Measurements from ENCODE around the gene INO80E. TPM values are rescaled to one million over a fixed set of nuclear protein-coding genes. Genes with fewer than 3 reads are reported as not detected.
"Not testable (repeated sequence)": the region's sequence is repeated elsewhere in the genome, so short reads cannot be mapped to it uniquely, and the experiment has no call there.

INO80E gene
- total RNA-seq: 32.4 TPM
- long read RNA-seq, partial matches to known transcripts: 1 of 8 reads
- long read RNA-seq, other reads (novel, unspliced or antisense): 5 of 8 reads

- ATAC-seq (peak; percentile 99), DNase-seq (ENCODE audit: missing footprints) (peak; percentile 99)
- intact Hi-C loops (cut with DNase I): loop anchor here (1.0 to 5.0 kb wide), 3 partner anchors 19 to 1054 kb away; partner anchors contain the start of gene TMEM219
These were observed at the start of gene INO80E for GRCh38 chr16:29995911-29996765. TSS of gene INO80E (plus strand) at chr16:29996241. CDS start at chr16:29996311, 70 bp downstream.

- intact Hi-C loops (cut with DNase I): no loop called here
- no peak for ATAC-seq
- no peak for DNase-seq (ENCODE audit: missing footprints)
These were observed 48.1 kb upstream of the INO80E start for GRCh38 chr16:29947897-29948296.

GRCh38 chr16:29950806-29951461 is 45.1 kb upstream of the INO80E start:
- intact Hi-C loops (cut with DNase I): no loop called here
- DNase-seq (ENCODE audit: missing footprints): no peak
- no peak for ATAC-seq

- ATAC-seq (no peak), DNase-seq (ENCODE audit: missing footprints) (no peak)
- intact Hi-C loops (cut with DNase I): no loop called here
These were observed 44.2 kb upstream of the INO80E start for GRCh38 chr16:29951625-29952365.

- DNase-seq (ENCODE audit: missing footprints): no peak
- no peak for ATAC-seq
- intact Hi-C loops (cut with DNase I): no loop called here
These were observed 37.3 kb upstream of the INO80E start for GRCh38 chr16:29958756-29959155.

- intact Hi-C loops (cut with DNase I): no loop called here
- ATAC-seq: no peak
- no peak for DNase-seq (ENCODE audit: missing footprints)
These were observed 36.7 kb upstream of the INO80E start for GRCh38 chr16:29959293-29959692.

GRCh38 chr16:29959821-29960220 is 36.2 kb upstream of the INO80E start:
- not testable (repeated sequence) for DNase-seq (ENCODE audit: missing footprints); ATAC-seq
- intact Hi-C loops (cut with DNase I): loop anchor here (2.0 kb wide), 2 partner anchors 17 to 33 kb away; partner anchors contain the start of gene KCTD13

- no peak for ATAC-seq
- intact Hi-C loops (cut with DNase I): loop anchor here (2.0 kb wide), 2 partner anchors 16 to 34 kb away; partner anchors contain the start of gene KCTD13
- DNase-seq (ENCODE audit: missing footprints): no peak
These were observed 34.9 kb upstream of the INO80E start for GRCh38 chr16:29961127-29961478.

- intact Hi-C loops (cut with DNase I): loop anchor here (1.0 to 2.0 kb wide), 3 partner anchors 15 to 35 kb away; partner anchors contain the start of genes INO80E and KCTD13
- peak; percentile 95 for DNase-seq (ENCODE audit: missing footprints)
- peak; percentile 99 for ATAC-seq
These were observed 34.3 kb upstream of the INO80E start, which contains the start of gene TMEM219 for GRCh38 chr16:29961479-29962343. TSS of gene TMEM219 (plus strand) at chr16:29962079. CDS start at chr16:29963144, 1,065 bp downstream.

GRCh38 chr16:29962344-29962994 is 33.6 kb upstream of the INO80E start:
- DNase-seq (ENCODE audit: missing footprints): no peak
- intact Hi-C loops (cut with DNase I): loop anchor here (1.0 kb wide), 1 partner anchor 34 kb away; the partner anchor contains the start of gene INO80E
- ATAC-seq: peak; percentile 59

GRCh38 chr16:29963021-29963743 is 32.9 kb upstream of the INO80E start:
- no peak for DNase-seq (ENCODE audit: missing footprints)
- intact Hi-C loops (cut with DNase I): no loop called here
- ATAC-seq: no peak

- no peak for DNase-seq (ENCODE audit: missing footprints)
These were observed 27.8 kb upstream of the INO80E start for GRCh38 chr16:29968205-29968604.

GRCh38 chr16:29971304-29971703 is 24.7 kb upstream of the INO80E start:
- DNase-seq (ENCODE audit: missing footprints): no peak
- intact Hi-C loops (cut with DNase I): no loop called here
- ATAC-seq: no peak

More at GRCh38 chr16:29968205-29968604, 27.8 kb upstream of the INO80E start:
- intact Hi-C loops (cut with DNase I): no loop called here
- no peak for ATAC-seq

GRCh38 chr16:29972500-29972899 is 23.5 kb upstream of the INO80E start:
- ATAC-seq (no peak), DNase-seq (ENCODE audit: missing footprints) (no peak)
- intact Hi-C loops (cut with DNase I): no loop called here

- intact Hi-C loops (cut with DNase I): no loop called here
- DNase-seq (ENCODE audit: missing footprints): no peak
- no peak for ATAC-seq
These were observed 23.1 kb upstream of the INO80E start for GRCh38 chr16:29972992-29973383.

- DNase-seq (ENCODE audit: missing footprints): peak; percentile 99
- intact Hi-C loops (cut with DNase I): loop anchor here (1.0 kb wide), 1 partner anchor 12 kb away; no protein-coding TSS in a partner anchor
- peak; percentile 99 for ATAC-seq
These were observed 22.4 kb upstream of the INO80E start, which contains the start of gene TAOK2 for GRCh38 chr16:29973384-29974246. TSS of gene TAOK2 (plus strand) at chr16:29973868. CDS start at chr16:29977773, 3,905 bp downstream.

Measured in Right ventricle myocardium inferior (tissue), 1 donor.